H1 (cell line): ENCODE measurements around the gene TSKU. TPM values are rescaled to one million over a fixed set of nuclear protein-coding genes. Genes with fewer than 3 reads are reported as not detected.

Experiments used
- CTCF ChIA-PET: fragments of 300-600 bp; sonication (Branson Sonifier 250); formaldehyde crosslinking; loops from one replicate; lab custom pipeline; 2021; ENCODE audit not compliant: partially characterized antibody; lab: Charles Lee
- POLR2A ChIA-PET: fragments of 300-600 bp; sonication (Branson Sonifier 250); formaldehyde crosslinking; loops from one replicate; lab custom pipeline; 2021; ENCODE audit warnings: inconsistent platforms; ENCODE audit not compliant: partially characterized antibody; lab: Charles Lee
- DNase-seq, 2 experiments: peaks; one replicate each; pipeline versions ENCODE4 v3.0.0 to v3.0.0-alpha.2; 2010 to 2022; ENCODE audit warnings: low spot score in 2 of 2, low read depth in 1 of 2, mixed read lengths in 1 of 2
- FAIRE-seq: peaks from 2 replicates; lab custom pipeline; 2011; peaks lifted over from hg19 to GRCh38; lab: Jason Lieb, UNC
- H2AFZ ChIP-seq: 2 replicates; pipeline ENCODE4 v1.8.1; 2012; ENCODE audit warnings: low read length, inconsistent platforms
- H2AK5ac ChIP-seq: 2 replicates; pipeline ENCODE4 v1.6.1; 2013; ENCODE audit warnings: low read depth, low read length
- H2BK120ac ChIP-seq: replicated peaks from 2 replicates; pipeline ENCODE3; 2013; ENCODE audit warnings: low read depth, low read length, inconsistent platforms
- H2BK12ac ChIP-seq: 2 replicates; pipeline ENCODE4 v1.6.1; 2013; ENCODE audit warnings: low read depth, low read length
- H2BK15ac ChIP-seq: 2 replicates; pipeline ENCODE4 v1.6.1; 2013; ENCODE audit warnings: low read length
- H2BK20ac ChIP-seq: 2 replicates; pipeline ENCODE4 v1.6.1; 2013; ENCODE audit warnings: low read length
- H2BK5ac ChIP-seq: 2 replicates; pipeline ENCODE4 v1.6.1; 2013; ENCODE audit warnings: low read depth, low read length
- H3K14ac ChIP-seq: 2 replicates; pipeline ENCODE4 v1.6.1; 2013; ENCODE audit warnings: inconsistent platforms; ENCODE audit not compliant: insufficient read length
- H3K18ac ChIP-seq: 2 replicates; pipeline ENCODE4 v1.6.1; 2013; ENCODE audit warnings: low read length; ENCODE audit errors: extremely low read depth
- H3K23ac ChIP-seq: 2 replicates; pipeline ENCODE4 v1.6.1; 2013; ENCODE audit warnings: inconsistent platforms; ENCODE audit not compliant: insufficient read length
- H3K23me2 ChIP-seq: 2 replicates; pipeline ENCODE4 v1.6.1; 2013; ENCODE audit warnings: low read depth, low read length
- H3K27ac ChIP-seq: 2 replicates; pipeline ENCODE4 v1.6.1; 2011; ENCODE audit warnings: low read depth, low read length, inconsistent platforms
- H3K27me3 ChIP-seq, 4 experiments: replicated peaks in 1 of 4; 1 replicate in 1 of 4; 2 replicates in 3 of 4; pipeline versions ENCODE4 v1.6.1 to v1.8.1; 2011 to 2013; ENCODE audit warnings: low read length in 3 of 4, mild to moderate bottlenecking in 3 of 4, inconsistent platforms in 2 of 4, mixed read lengths in 2 of 4, moderate library complexity in 1 of 4; ENCODE audit not compliant: control insufficient read depth in 3 of 4, insufficient read depth in 3 of 4; ENCODE audit errors: extremely low read depth in 1 of 4
- H3K36me3 ChIP-seq, 4 experiments: 2 replicates each; pipeline versions ENCODE4 v1.6.1 to v1.8.1; 2011 to 2013; ENCODE audit warnings: mild to moderate bottlenecking in 4 of 4, low read length in 3 of 4, moderate library complexity in 2 of 4, control low read depth in 1 of 4, inconsistent platforms in 1 of 4; ENCODE audit not compliant: insufficient read depth in 4 of 4, control insufficient read depth in 2 of 4
- H3K4ac ChIP-seq: replicated peaks from 2 replicates; pipeline ENCODE3; 2013; ENCODE audit warnings: low read length, low read depth, mixed read lengths, inconsistent platforms; ENCODE audit not compliant: insufficient read length
- H3K4me1 ChIP-seq, 4 experiments: replicated peaks in 1 of 4; 1 replicate in 1 of 4; 2 replicates in 3 of 4; pipeline versions ENCODE4 v1.6.1 to v1.8.1; 2011 to 2013; ENCODE audit warnings: low read length in 3 of 4, inconsistent platforms in 2 of 4, mixed read lengths in 1 of 4; ENCODE audit not compliant: insufficient read depth in 4 of 4, control insufficient read depth in 3 of 4
- H3K4me2 ChIP-seq, 2 experiments: 2 replicates each; pipeline versions ENCODE4 v1.6.1 to v1.8.1; 2011 to 2013; ENCODE audit warnings: low read depth in 2 of 2, low read length in 2 of 2, control low read depth in 1 of 2, inconsistent platforms in 1 of 2, mild to moderate bottlenecking in 1 of 2; ENCODE audit not compliant: insufficient read depth in 1 of 2
- H3K4me3 ChIP-seq, 4 experiments: fragments of 200-600, 300-600 bp in 1 of 4; sonication (generic), shearing (Covaris generic), sonication (Bioruptor Twin) in 1 of 4; 2 replicates each; pipeline versions ENCODE4 v1.5.1 to v1.8.1; 2011 to 2016; ENCODE audit warnings: low read length in 4 of 4, low read depth in 3 of 4, control low read depth in 2 of 4, inconsistent platforms in 2 of 4, mild to moderate bottlenecking in 2 of 4, mixed read lengths in 1 of 4, moderate library complexity in 1 of 4; ENCODE audit not compliant: insufficient read depth in 2 of 4; ENCODE audit errors: extremely low read depth in 1 of 4
- H3K56ac ChIP-seq: replicated peaks from 2 replicates; pipeline ENCODE3; 2013; ENCODE audit warnings: low read depth, mild to moderate bottlenecking, mixed read lengths, low read length, inconsistent platforms; ENCODE audit not compliant: insufficient read length
- H3K79me1 ChIP-seq: 2 replicates; pipeline ENCODE4 v1.6.1; 2013; ENCODE audit warnings: low read depth, low read length, control low read depth
- H3K79me2 ChIP-seq, 2 experiments: 2 replicates each; pipeline versions ENCODE4 v1.6.1 to v1.8.1; 2012 to 2013; ENCODE audit warnings: low read length in 2 of 2, mild to moderate bottlenecking in 2 of 2, inconsistent platforms in 1 of 2; ENCODE audit not compliant: insufficient read depth in 2 of 2, control insufficient read depth in 1 of 2
- H3K9ac ChIP-seq, 4 experiments: replicated peaks in 1 of 4; 1 replicate in 1 of 4; 2 replicates in 3 of 4; pipeline versions ENCODE4 v1.6.1 to v1.8.1; 2011 to 2013; ENCODE audit warnings: low read depth in 3 of 4, low read length in 3 of 4, control low read depth in 2 of 4, mild to moderate bottlenecking in 2 of 4, moderate library complexity in 2 of 4, inconsistent platforms in 1 of 4; ENCODE audit errors: extremely low read depth in 1 of 4
- H3K9me3 ChIP-seq, 2 experiments: 2 replicates each; pipeline versions ENCODE4 v1.6.1 to v1.8.1; 2012 to 2013; ENCODE audit warnings: mild to moderate bottlenecking in 2 of 2, moderate library complexity in 2 of 2, control low read depth in 1 of 2, inconsistent platforms in 1 of 2, low read depth in 1 of 2, low read length in 1 of 2, mixed read lengths in 1 of 2; ENCODE audit not compliant: insufficient read depth in 2 of 2
- H4K20me1 ChIP-seq, 2 experiments: replicated peaks in 1 of 2; 2 replicates each; pipeline versions ENCODE3 to v1.8.1; 2011 to 2013; ENCODE audit warnings: inconsistent platforms in 2 of 2, low read length in 2 of 2, mild to moderate bottlenecking in 1 of 2; ENCODE audit not compliant: insufficient read depth in 2 of 2, control insufficient read depth in 1 of 2
- H4K5ac ChIP-seq: 2 replicates; pipeline ENCODE4 v1.6.1; 2013; ENCODE audit warnings: low read length, low read depth, mixed read lengths, inconsistent platforms; ENCODE audit not compliant: insufficient read length
- H4K8ac ChIP-seq: 2 replicates; pipeline ENCODE4 v1.8.0; 2013; ENCODE audit warnings: mild to moderate bottlenecking, moderate library complexity, low read length, inconsistent platforms; ENCODE audit not compliant: insufficient read depth; ENCODE audit errors: extremely low read depth
- H4K91ac ChIP-seq: replicated peaks from 2 replicates; pipeline ENCODE3; 2013; ENCODE audit warnings: low read length, mixed read lengths, inconsistent platforms; ENCODE audit not compliant: insufficient read length
- CTBP2 ChIP-seq: IDR thresholded peaks from 2 replicates; pipeline ENCODE4 v1.7.0; 2011; ENCODE audit warnings: borderline replicate concordance, mild to moderate bottlenecking, moderate library complexity, mixed read lengths, low read length; ENCODE audit not compliant: insufficient read depth, insufficient read length
- HDAC2 ChIP-seq, 2 experiments: fragments of 300-600 bp in 1 of 2; sonication (generic) in 1 of 2; IDR thresholded peaks; 2 replicates each; pipeline ENCODE4 v1.6.1; 2011 to 2012; ENCODE audit warnings: low read depth in 2 of 2, low read length in 2 of 2, mild to moderate bottlenecking in 2 of 2, moderate library complexity in 2 of 2, borderline replicate concordance in 1 of 2, inconsistent platforms in 1 of 2
- NANOG ChIP-seq: IDR thresholded peaks from 2 replicates; pipeline ENCODE4 v1.6.1; 2011; ENCODE audit warnings: low read length, low read depth, mild to moderate bottlenecking, inconsistent platforms; ENCODE audit not compliant: insufficient read depth, poor library complexity, severe bottlenecking
- NRF1 ChIP-seq: IDR thresholded peaks from 2 replicates; pipeline ENCODE4 v1.6.1; 2011; ENCODE audit warnings: mild to moderate bottlenecking, low read depth, low read length, improper control_type of control experiment
- POU5F1 ChIP-seq: IDR thresholded peaks from 2 replicates; pipeline ENCODE4 v1.6.1; 2011; ENCODE audit warnings: low read depth, mild to moderate bottlenecking, low read length, moderate library complexity
- SIRT6 ChIP-seq: IDR thresholded peaks from one replicate; pipeline ENCODE4 v1.7.1; 2012; ENCODE audit warnings: low read length, inconsistent platforms
- WGBS, 2 experiments: shearing (Covaris generic) in 1 of 2; methylation state at CpG; one replicate each; pipeline versions ENCODE4 v1.1.6 to v1.1.7; 2013 to 2015; ENCODE audit warnings: low lambda C conversion rate in 2 of 2, mixed read lengths in 2 of 2, inconsistent platforms in 1 of 2, low coverage in 1 of 2, missing lambda C conversion rate in 1 of 2; ENCODE audit not compliant: insufficient replicate concordance in 2 of 2, insufficient coverage in 1 of 2, insufficient read length in 1 of 2; ENCODE audit errors: extremely low coverage in 1 of 2, missing lambda C conversion rate in 1 of 2; 5-methylcytosine and 5-hydroxymethylcytosine counted together
- polyA plus RNA-seq, 7 experiments: library from polyadenylated mRNA; depleted of rRNA in 3 of 7; stranded (reverse) in 5 of 7; unstranded in 2 of 7; fragments of >200 nt in 5 of 7; fragments of 200-250 nt in 2 of 7; gene quantifications; 1 replicate in 5 of 7; 2 replicates in 1 of 7; 4 replicates in 1 of 7; pipeline versions ENCODE4 v1.2.1 to v1.2.3, GENCODE V29; 2011 to 2013; ENCODE audit warnings: missing spikeins in 2 of 7, mixed read lengths in 2 of 7
- total RNA-seq: library from RNA; stranded (reverse); fragmentation: NEBNext Ultra II Directional; extraction: Animal tissue kit (Norgen Biotek cat#: 25700); gene quantifications from 2 replicates; pipeline ENCODE4 v1.2.1, GENCODE V29; 2021

TSKU gene
- total and polyA plus RNA-seq, 2 of the 8 experiments (the other 6 are each of a cell fraction or from before 2014, with no cell fraction given) = 22.8 to 28.4 TPM

DNA sequence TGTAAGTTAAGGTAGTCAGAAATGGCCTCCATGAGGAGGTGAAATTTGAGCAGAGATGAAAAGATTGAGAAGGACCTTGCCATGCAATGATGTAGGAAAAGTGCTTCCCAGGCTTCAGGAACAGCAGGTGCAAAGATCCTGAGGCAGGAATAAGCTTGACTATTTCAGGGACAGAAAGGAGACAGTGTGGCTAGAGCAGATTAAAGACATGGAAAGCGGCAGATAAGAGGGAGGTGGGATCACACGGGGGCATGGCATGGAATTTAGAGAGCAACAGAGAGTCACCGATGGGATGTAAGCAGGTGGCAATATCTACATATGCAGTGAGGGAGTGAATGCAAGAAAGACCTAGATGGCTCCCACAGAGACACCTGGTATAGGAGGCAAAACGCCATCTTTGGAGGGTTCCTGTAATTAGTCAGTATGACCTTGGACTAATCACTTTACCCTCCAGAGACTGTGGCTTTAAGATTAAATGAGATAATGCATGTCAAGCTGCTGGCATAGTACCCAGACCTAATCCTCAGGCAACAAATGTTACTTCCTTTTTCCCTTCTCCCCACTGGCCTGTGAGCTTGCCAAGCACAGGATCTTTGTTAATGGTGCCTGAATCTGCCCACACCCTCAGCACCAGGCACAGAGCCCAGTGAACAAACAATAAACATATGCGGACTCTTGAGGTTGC lies 52.9 kb downstream of the TSKU start:
- Histone ChIP-seq H2BK120ac (no peak overlapping the region), H3K23ac (no peak overlapping the region), H3K4me2 (no peak overlapping the region), H3K9me3 (no peaks in the 10 kb centered on the region), H4K5ac (no peak overlapping the region), H3K79me1 (no peaks in the 10 kb centered on the region), H4K91ac (no peak overlapping the region), H3K4me1 (0 out of 7 replicates have a peak, but pooled peaks cover 0 to 4% (median 0%) of the 10 kb centered on the region in 4 experiments), H3K14ac (no peak overlapping the region), H3K79me2 (no peaks in the 10 kb centered on the region), H3K27ac (no peak overlapping the region), H3K23me2 (no peaks in the 10 kb centered on the region), H2BK15ac (no peak overlapping the region), H2BK20ac (no peak overlapping the region), H3K36me3 (no peaks in the 10 kb centered on the region), H2BK5ac (no peak overlapping the region), H3K9ac (no peak overlapping the region), H2BK12ac (no peak overlapping the region), H3K18ac (no peak overlapping the region), H3K56ac (no peak overlapping the region), H3K4ac (no peak overlapping the region), H3K4me3 (no peak overlapping the region), H4K8ac (no peak overlapping the region), H2AK5ac (no peak overlapping the region), H2AFZ (no peak overlapping the region), H3K27me3 (no peaks in the 10 kb centered on the region), H4K20me1 (no peaks in the 10 kb centered on the region)
- POLR2A ChIA-PET = interaction anchor here (0.6 kb wide), 1 partner anchor 101 kb away, joined by 4 read pairs; no protein-coding TSS in a partner anchor
- CTCF ChIA-PET = interaction anchor here (0.6 to 4.0 kb wide), 13 partner anchors 14 to 286 kb away, joined by 3 to 25 read pairs (median 5); no protein-coding TSS in a partner anchor
- FAIRE-seq (no peak), DNase-seq (no peak)
- TF ChIP-seq NRF1 (no peak), CTBP2 (no peak), POU5F1 (no peak), NANOG (no peak), HDAC2 (IDR thresholded peaks at IDR 0.05; ENCODE audit: borderline replicate concordance in 1 of 2, low read depth in 2 of 2, low read length in 2 of 2) (no peak), SIRT6 (no peak)
- WGBS, 2 experiments = 91% methylated on average over 5 of the region's 5 CpGs; no CpG with 5 or more reads in 1 of the 2 experiments
